HG03139 (cell line): Measurements from ENCODE around the gene SCAP.

Experiments
- ATAC-seq: cut with Tn5 transposase; IDR thresholded peaks from one replicate; pipeline ENCODE4 v1.9.1; 2021; ENCODE audit not compliant: unreplicated experiment

SCAP gene

GRCh38 chr3:47432673-47433072 lies 43.1 kb downstream of the SCAP start:
- no peak for ATAC-seq

GRCh38 chr3:47431225-47431624 lies 44.5 kb downstream of the SCAP start:
- ATAC-seq, result no peak

- no peak for ATAC-seq
Measured at GRCh38 chr3:47430606-47431005, 45.1 kb downstream of the SCAP start.

GRCh38 chr3:47429476-47430270 lies 46.1 kb downstream of the SCAP start:
- no peak for ATAC-seq

- no peak for ATAC-seq
Measured at GRCh38 chr3:47428662-47429061, 47.1 kb downstream of the SCAP start.

GRCh38 chr3:47427866-47428265 lies 47.9 kb downstream of the SCAP start:
- no peak for ATAC-seq

GRCh38 chr3:47425959-47426358 lies 49.8 kb downstream of the SCAP start:
- no peak for ATAC-seq

- ATAC-seq, result no peak
Measured at GRCh38 chr3:47425383-47425778, 50.4 kb downstream of the SCAP start.

GRCh38 chr3:47424434-47425382 lies 51.0 kb downstream of the SCAP start:
- ATAC-seq, result no peak

GRCh38 chr3:47423548-47424145 lies 52.1 kb downstream of the SCAP start:
- ATAC-seq, result no peak

- ATAC-seq, result no peak
Measured at GRCh38 chr3:47422743-47423142, 53.0 kb downstream of the SCAP start.

GRCh38 chr3:47421741-47422649 lies 53.7 kb downstream of the SCAP start:
- ATAC-seq, result no peak

GRCh38 chr3:47420511-47421484 lies 54.9 kb downstream of the SCAP start:
- ATAC-seq, result peak; percentile 76

- ATAC-seq, result no peak
Measured at GRCh38 chr3:47420044-47420430, 55.7 kb downstream of the SCAP start.

- ATAC-seq, result no peak
Measured at GRCh38 chr3:47419083-47420043, 56.4 kb downstream of the SCAP start.

GRCh38 chr3:47418167-47419082 lies 57.3 kb downstream of the SCAP start:
- ATAC-seq, result no peak

- ATAC-seq, result no peak
Measured at GRCh38 chr3:47416041-47416440, 59.7 kb downstream of the SCAP start.
